ENCODE measurements around the gene FASN.

Gene FASN

DNA sequence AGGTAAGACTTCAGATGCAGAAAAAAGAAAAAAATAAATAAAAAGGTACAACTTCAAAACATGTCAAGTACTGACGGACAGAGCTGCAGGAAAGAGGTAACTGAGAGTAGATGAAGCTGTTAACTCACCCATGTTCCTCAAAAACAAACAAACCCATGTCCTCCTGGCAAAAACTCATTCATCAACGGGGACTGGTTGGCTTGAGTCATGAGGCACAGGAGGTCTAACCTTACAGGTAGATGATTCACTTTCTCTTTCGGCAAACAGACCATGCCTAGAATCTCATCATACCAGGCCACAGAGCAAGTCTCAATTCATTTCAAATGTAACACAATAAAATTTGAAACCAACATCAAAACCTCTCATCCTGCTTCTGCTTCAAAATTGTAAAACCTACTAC, 12.3 kb upstream of the FASN start:
- Histone ChIP-seq H3K4me3 (ENCODE audit: insufficient read depth, low read length, poor library complexity, severe bottlenecking) (no peak overlapping the region), H3K9me2 (replicated peaks; ENCODE audit: insufficient read depth, low read length) (no peaks in the 10 kb centered on the region), H3K36me3 (ENCODE audit: low read length) (no peaks in the 10 kb centered on the region), H3F3A (ENCODE audit: insufficient read depth) (no peaks in the 10 kb centered on the region), H2AFZ (ENCODE audit: low read depth, low read length, severe bottlenecking) (no peak overlapping the region), H3K9ac (ENCODE audit: low read length) (no peak overlapping the region), H3K9me3 (ENCODE audit: insufficient read depth, low read length) (no peaks in the 10 kb centered on the region), H3K27me3 (ENCODE audit: low read length) (no peaks in the 10 kb centered on the region), H3K79me2 (ENCODE audit: insufficient read depth, low read length) (no peaks in the 10 kb centered on the region), H3K4me2 (ENCODE audit: low read depth, low read length, poor library complexity, severe bottlenecking) (no peak overlapping the region), H4K20me1 (ENCODE audit: low read depth, low read length) (no peaks in the 10 kb centered on the region), H3K27ac (ENCODE audit: low read depth, low read length) (no peak overlapping the region)
- TF ChIP-seq, protein P1, sequence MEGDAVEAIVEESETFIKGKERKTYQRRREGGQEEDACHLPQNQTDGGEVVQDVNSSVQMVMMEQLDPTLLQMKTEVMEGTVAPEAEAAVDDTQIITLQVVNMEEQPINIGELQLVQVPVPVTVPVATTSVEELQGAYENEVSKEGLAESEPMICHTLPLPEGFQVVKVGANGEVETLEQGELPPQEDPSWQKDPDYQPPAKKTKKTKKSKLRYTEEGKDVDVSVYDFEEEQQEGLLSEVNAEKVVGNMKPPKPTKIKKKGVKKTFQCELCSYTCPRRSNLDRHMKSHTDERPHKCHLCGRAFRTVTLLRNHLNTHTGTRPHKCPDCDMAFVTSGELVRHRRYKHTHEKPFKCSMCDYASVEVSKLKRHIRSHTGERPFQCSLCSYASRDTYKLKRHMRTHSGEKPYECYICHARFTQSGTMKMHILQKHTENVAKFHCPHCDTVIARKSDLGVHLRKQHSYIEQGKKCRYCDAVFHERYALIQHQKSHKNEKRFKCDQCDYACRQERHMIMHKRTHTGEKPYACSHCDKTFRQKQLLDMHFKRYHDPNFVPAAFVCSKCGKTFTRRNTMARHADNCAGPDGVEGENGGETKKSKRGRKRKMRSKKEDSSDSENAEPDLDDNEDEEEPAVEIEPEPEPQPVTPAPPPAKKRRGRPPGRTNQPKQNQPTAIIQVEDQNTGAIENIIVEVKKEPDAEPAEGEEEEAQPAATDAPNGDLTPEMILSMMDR (IDR thresholded peaks at IDR 0.05; ENCODE audit: insufficient read depth, low read length, poor library complexity, severe bottlenecking) = no peak
- TF ChIP-seq EZH2phosphoT487 (conservative IDR thresholded peaks at IDR 0.05; ENCODE audit: low read length) = no peak

DNA sequence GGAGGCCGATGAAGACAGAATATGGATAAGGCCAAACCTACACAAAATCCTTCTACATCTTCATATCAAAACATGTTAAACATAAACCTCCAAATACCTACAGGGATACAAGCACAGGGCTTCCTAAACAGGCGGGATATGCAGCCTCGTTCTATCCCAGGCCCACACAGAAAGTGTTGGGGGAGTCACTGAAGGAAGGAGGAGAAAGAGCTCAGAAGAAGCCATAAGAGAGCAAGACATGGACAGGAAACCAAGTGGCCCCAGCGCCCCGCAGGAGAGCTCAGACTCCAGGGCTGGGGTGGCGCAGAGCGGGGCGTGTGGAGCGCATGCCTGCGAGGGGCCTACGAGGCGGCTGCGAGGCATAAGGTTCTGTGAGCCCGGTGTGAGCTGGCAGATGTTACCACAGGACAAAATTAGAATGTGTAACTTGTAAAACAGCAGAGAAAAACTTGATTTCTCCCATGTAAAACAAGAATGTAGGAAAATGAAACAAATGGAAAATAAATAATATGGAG, 11.0 kb upstream of the FASN start:
- H4K20me1 ChIP-seq (ENCODE audit: low read depth, low read length) = no peaks in the 10 kb centered on the region
- H3K27ac ChIP-seq (ENCODE audit: low read depth, low read length) = no peak overlapping the region
- H3K4me3 ChIP-seq (ENCODE audit: insufficient read depth, low read length, poor library complexity, severe bottlenecking) = no peak overlapping the region
- TF ChIP-seq, protein P1 (IDR thresholded peaks at IDR 0.05; ENCODE audit: insufficient read depth, low read length, poor library complexity, severe bottlenecking) = no peak
- no peak for TF ChIP-seq EZH2phosphoT487 (conservative IDR thresholded peaks at IDR 0.05; ENCODE audit: low read length)
- no peaks in the 10 kb centered on the region for H3K27me3 ChIP-seq (ENCODE audit: low read length)
- H3K9ac ChIP-seq (ENCODE audit: low read length) = no peak overlapping the region
- no peak overlapping the region for H2AFZ ChIP-seq (ENCODE audit: low read depth, low read length, severe bottlenecking)
- H3K79me2 ChIP-seq (ENCODE audit: insufficient read depth, low read length) = no peaks in the 10 kb centered on the region
- H3K9me2 ChIP-seq (replicated peaks; ENCODE audit: insufficient read depth, low read length) = no peaks in the 10 kb centered on the region
- H3K36me3 ChIP-seq (ENCODE audit: low read length) = no peaks in the 10 kb centered on the region
- no peaks in the 10 kb centered on the region for H3K9me3 ChIP-seq (ENCODE audit: insufficient read depth, low read length)
- H3F3A ChIP-seq (ENCODE audit: insufficient read depth) = peaks cover 2% of the 10 kb centered on the region; the same call in 1 of the 2 replicates
- no peak overlapping the region for H3K4me2 ChIP-seq (ENCODE audit: low read depth, low read length, poor library complexity, severe bottlenecking)

DNA sequence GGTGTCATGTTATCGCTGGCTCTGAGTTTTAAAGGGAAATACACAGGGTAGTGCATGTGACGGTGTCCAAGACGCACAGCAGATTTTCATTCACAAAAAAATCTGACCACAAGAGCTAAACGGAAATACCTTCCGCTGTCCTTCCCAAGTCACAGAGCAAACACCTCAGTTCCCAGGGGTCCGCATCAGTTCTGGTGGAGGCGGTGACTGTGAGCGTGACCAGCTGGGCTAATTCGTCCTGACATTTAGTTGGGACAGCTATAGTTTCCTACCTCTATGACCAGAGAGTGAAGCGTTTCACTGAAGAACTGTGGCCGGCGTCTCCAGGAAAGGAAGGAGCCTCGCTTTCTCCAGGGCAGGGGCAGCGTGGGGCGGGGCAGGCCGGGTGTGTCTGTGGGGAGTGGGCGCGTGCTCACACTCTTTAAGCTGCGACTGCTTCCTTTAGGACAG, 10.5 kb upstream of the FASN start:
- H3K9me2 ChIP-seq (replicated peaks; ENCODE audit: insufficient read depth, low read length) = no peaks in the 10 kb centered on the region
- no peak overlapping the region for H3K4me2 ChIP-seq (ENCODE audit: low read depth, low read length, poor library complexity, severe bottlenecking)
- H3K36me3 ChIP-seq (ENCODE audit: low read length) = no peaks in the 10 kb centered on the region
- H4K20me1 ChIP-seq (ENCODE audit: low read depth, low read length) = no peaks in the 10 kb centered on the region
- H3K27ac ChIP-seq (ENCODE audit: low read depth, low read length) = no peak overlapping the region
- TF ChIP-seq, protein P1 (IDR thresholded peaks at IDR 0.05; ENCODE audit: insufficient read depth, low read length, poor library complexity, severe bottlenecking) = no peak
- no peak for TF ChIP-seq EZH2phosphoT487 (conservative IDR thresholded peaks at IDR 0.05; ENCODE audit: low read length)
- H3K9me3 ChIP-seq (ENCODE audit: insufficient read depth, low read length) = no peaks in the 10 kb centered on the region
- H3K4me3 ChIP-seq (ENCODE audit: insufficient read depth, low read length, poor library complexity, severe bottlenecking) = no peak overlapping the region
- peaks cover 5% of the 10 kb centered on the region; the same call in 1 of the 2 replicates for H3F3A ChIP-seq (ENCODE audit: insufficient read depth)
- H2AFZ ChIP-seq (ENCODE audit: low read depth, low read length, severe bottlenecking) = no peak overlapping the region
- H3K27me3 ChIP-seq (ENCODE audit: low read length) = no peaks in the 10 kb centered on the region
- H3K79me2 ChIP-seq (ENCODE audit: insufficient read depth, low read length) = no peaks in the 10 kb centered on the region
- no peak overlapping the region for H3K9ac ChIP-seq (ENCODE audit: low read length)

Data from SU-DHL-6 (cell line).